OCI-LY7 (cell line): Measurements from ENCODE around the gene SIGLEC9.

Source experiments
- EZH2phosphoT487 ChIP-seq: fragments of 200-600 bp; sonication (generic); IDR thresholded peaks from 2 replicates; pipeline ENCODE4 v1.6.1; 2018; ENCODE audit warnings: low read depth, borderline replicate concordance, mild to moderate bottlenecking, mixed run types, antibody characterized with exemption, low read length, moderate library complexity, mixed read lengths
- TF ChIP-seq, protein P1 (sequence below): fragments of 200-600 bp; sonication (generic); conservative IDR thresholded peaks from 2 replicates; pipeline ENCODE4 v1.5.1; 2014; ENCODE audit warnings: mild to moderate bottlenecking, antibody characterized with exemption, low read length, moderate library complexity, mixed read lengths

DNA sequence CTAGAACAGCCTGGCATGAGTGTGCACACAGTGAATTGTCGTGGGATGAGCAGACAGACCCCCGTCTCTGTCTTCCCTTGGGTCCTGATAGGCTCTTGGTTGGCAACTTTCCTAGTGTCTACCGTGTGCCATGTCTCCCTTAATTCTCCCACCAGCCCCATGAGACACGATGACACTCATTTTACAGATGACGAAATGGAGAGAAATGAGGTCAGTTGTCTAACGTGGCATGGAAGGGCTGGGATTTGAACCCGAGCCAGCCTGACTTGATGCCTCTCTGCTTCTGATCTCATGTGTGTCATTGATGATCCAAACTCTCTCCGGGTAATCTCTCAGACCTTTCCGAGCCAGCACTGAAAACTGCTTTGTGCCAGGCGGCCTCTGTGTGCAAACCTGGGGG, 33.6 kb upstream of the SIGLEC9 start:
- TF ChIP-seq, protein P1, sequence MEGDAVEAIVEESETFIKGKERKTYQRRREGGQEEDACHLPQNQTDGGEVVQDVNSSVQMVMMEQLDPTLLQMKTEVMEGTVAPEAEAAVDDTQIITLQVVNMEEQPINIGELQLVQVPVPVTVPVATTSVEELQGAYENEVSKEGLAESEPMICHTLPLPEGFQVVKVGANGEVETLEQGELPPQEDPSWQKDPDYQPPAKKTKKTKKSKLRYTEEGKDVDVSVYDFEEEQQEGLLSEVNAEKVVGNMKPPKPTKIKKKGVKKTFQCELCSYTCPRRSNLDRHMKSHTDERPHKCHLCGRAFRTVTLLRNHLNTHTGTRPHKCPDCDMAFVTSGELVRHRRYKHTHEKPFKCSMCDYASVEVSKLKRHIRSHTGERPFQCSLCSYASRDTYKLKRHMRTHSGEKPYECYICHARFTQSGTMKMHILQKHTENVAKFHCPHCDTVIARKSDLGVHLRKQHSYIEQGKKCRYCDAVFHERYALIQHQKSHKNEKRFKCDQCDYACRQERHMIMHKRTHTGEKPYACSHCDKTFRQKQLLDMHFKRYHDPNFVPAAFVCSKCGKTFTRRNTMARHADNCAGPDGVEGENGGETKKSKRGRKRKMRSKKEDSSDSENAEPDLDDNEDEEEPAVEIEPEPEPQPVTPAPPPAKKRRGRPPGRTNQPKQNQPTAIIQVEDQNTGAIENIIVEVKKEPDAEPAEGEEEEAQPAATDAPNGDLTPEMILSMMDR = no peak
- TF ChIP-seq EZH2phosphoT487 = no peak
